ENCODE results near the gene TCEANC2. TPM values are rescaled to one million over a fixed set of nuclear protein-coding genes. Genes with fewer than 3 reads are reported as not detected.

The TCEANC2 gene
- total RNA-seq, 1 experiment from 2014 or later: 5.3 TPM

- no peak for DNase-seq
- H3K14ac ChIP-seq (ENCODE audit: insufficient read depth, low read length): no peak overlapping the region; the same call in 1 of the 2 replicates
- Mint-ChIP-seq H3K4me1 (no peaks in the 10 kb centered on the region), H3K36me3 (ENCODE audit: insufficient read depth in 1 of 3, low read depth in 3 of 3) (no peaks in the 10 kb centered on the region; a peak in 1 of 7 replicates), H3K9me3 (peaks cover 8 to 11% of the 10 kb centered on the region in 2 experiments; a peak in 4 of 5 replicates), H3K4me3 (no peak overlapping the region), H3K27ac (no peak overlapping the region), H3K27me3 (ENCODE audit: low read depth) (peaks cover 9% of the 10 kb centered on the region)
- no peak overlapping the region for H4K91ac ChIP-seq (ENCODE audit: insufficient read length, low read depth, low read length)
- H3K18ac ChIP-seq (ENCODE audit: insufficient read length, low read depth, low read length): no peak overlapping the region
- H3K27ac ChIP-seq (ENCODE audit: insufficient read length, low read depth, low read length): no peak overlapping the region
- no peak overlapping the region for H3T11ph ChIP-seq (ENCODE audit: low read length)
- no peaks in the 10 kb centered on the region for H3K23me2 ChIP-seq (ENCODE audit: insufficient read length, low read depth, low read length, poor library complexity, severe bottlenecking)
- H4K20me1 ChIP-seq (ENCODE audit: control insufficient read depth, insufficient read depth, insufficient read length): no peaks in the 10 kb centered on the region
- H2BK15ac ChIP-seq (ENCODE audit: low read depth, low read length): no peak overlapping the region
- no peaks in the 10 kb centered on the region for H3K27me3 ChIP-seq (ENCODE audit: insufficient read depth, low read length)
- H3K4me1 ChIP-seq (ENCODE audit: insufficient read depth, low read length): no peaks in the 10 kb centered on the region
- no peak overlapping the region for H4K5ac ChIP-seq (ENCODE audit: insufficient read length, low read depth, low read length)
- no peak overlapping the region for H3K23ac ChIP-seq (ENCODE audit: insufficient read length, low read depth, low read length)
- no peak overlapping the region for H4K8ac ChIP-seq (replicated peaks; ENCODE audit: insufficient read length, low read depth, low read length)
- no peak overlapping the region for H3K56ac ChIP-seq (ENCODE audit: insufficient read length, low read depth, low read length)
- no peak overlapping the region for H2BK12ac ChIP-seq (ENCODE audit: insufficient read length, low read depth, low read length)
- H3K9ac ChIP-seq (ENCODE audit: extremely low read depth, insufficient read length, low read length): no peak overlapping the region
- no peaks in the 10 kb centered on the region for H3K79me2 ChIP-seq (ENCODE audit: insufficient read depth, low read length)
- TF ChIP-seq CTCF (conservative IDR thresholded peaks at IDR 0.05): no peak
- H2BK5ac ChIP-seq (ENCODE audit: insufficient read length, low read length): no peak overlapping the region
- H3K9me3 ChIP-seq (ENCODE audit: control insufficient read depth, low read depth, low read length): no peaks in the 10 kb centered on the region
- no peak overlapping the region for H2AK5ac ChIP-seq (ENCODE audit: insufficient read length, low read length)
- no CpG with 5 or more reads among the region's 4 CpGs for WGBS (ENCODE audit: extremely low coverage, insufficient read length, low lambda C conversion rate)
- H3K4me2 ChIP-seq (ENCODE audit: insufficient read depth, insufficient read length, low read length): no peak overlapping the region
- no peak overlapping the region for H2BK120ac ChIP-seq (ENCODE audit: low read depth, low read length, poor library complexity, severe bottlenecking)
- H3K4ac ChIP-seq (ENCODE audit: low read depth, low read length): no peak overlapping the region
- H3K79me1 ChIP-seq (ENCODE audit: insufficient read depth, low read depth, low read length, poor library complexity, severe bottlenecking): no peaks in the 10 kb centered on the region
- H2BK20ac ChIP-seq (ENCODE audit: low read depth, low read length, poor library complexity, severe bottlenecking): no peak overlapping the region
- no peak overlapping the region for H2AFZ ChIP-seq (ENCODE audit: low read length)
Measured at GRCh38 chr1:54006508-54006907, 46.9 kb upstream of the TCEANC2 start.
